ENCODE results near the gene PMVK. TPM values are rescaled to one million over a fixed set of nuclear protein-coding genes. Genes with fewer than 3 reads are reported as not detected.
"Not testable (repeated sequence)": the region's sequence is repeated elsewhere in the genome, so short reads cannot be mapped to it uniquely, and the experiment has no call there.

Gene PMVK
- 38.4 TPM for total RNA-seq
- long read RNA-seq, transcript PMVK-201 (5 exons, 1,280 nt) = major isoform, 78 of 83 reads
- long read RNA-seq, partial matches to known transcripts = 4 of 83 reads
- long read RNA-seq, other reads (novel, unspliced or antisense) = 1 of 83 reads

- no peaks in the 10 kb centered on the region for H3K27me3 ChIP-seq
- peaks cover 6% of the 10 kb centered on the region for H3K36me3 ChIP-seq
- peak; percentile 35 for TF ChIP-seq CTCF (IDR thresholded peaks at IDR 0.05)
- intact Hi-C loops (cut with DNase I) = no loop called here
- peaks cover 23% of the 10 kb centered on the region for H3K4me1 ChIP-seq
- no peaks in the 10 kb centered on the region for H3K9me3 ChIP-seq
- H3K4me3 ChIP-seq = peak within 1 kb of the TSS; percentile 71
- ATAC-seq (peak; percentile 93), DNase-seq (peak; percentile 98)
- H3K27ac ChIP-seq = peak within 1 kb of the TSS; percentile 99
Observed at GRCh38 chr1:154936555-154937084, at the start of gene PMVK. Gene PMVK (minus strand): TSS chr1:154936719. CDS start chr1:154936685, 34 bp downstream.

GRCh38 chr1:154983776-154984466, 47.4 kb upstream of the PMVK start:
- intact Hi-C loops (cut with DNase I) = no loop called here
- H3K4me3 ChIP-seq = peak overlapping the region; percentile 92
- ATAC-seq (no peak), DNase-seq (peak; percentile 58)
- TF ChIP-seq CTCF (IDR thresholded peaks at IDR 0.05) = no peak
- peaks cover 8% of the 10 kb centered on the region for H3K36me3 ChIP-seq
- H3K27ac ChIP-seq = peak overlapping the region; percentile 55
- no peaks in the 10 kb centered on the region for H3K9me3 ChIP-seq
- no peaks in the 10 kb centered on the region for H3K27me3 ChIP-seq
- peaks cover 16% of the 10 kb centered on the region for H3K4me1 ChIP-seq

- H3K27me3 ChIP-seq = no peaks in the 10 kb centered on the region
- peak within 1 kb of the TSS; percentile 92 for H3K4me3 ChIP-seq
- H3K36me3 ChIP-seq = peaks cover 6% of the 10 kb centered on the region
- ATAC-seq (peak; percentile 100), DNase-seq (peak; percentile 96)
- H3K9me3 ChIP-seq = no peaks in the 10 kb centered on the region
- intact Hi-C loops (cut with DNase I) = no loop called here
- TF ChIP-seq CTCF (IDR thresholded peaks at IDR 0.05) = no peak
- H3K4me1 ChIP-seq = peaks cover 16% of the 10 kb centered on the region
- peak within 1 kb of the TSS; percentile 55 for H3K27ac ChIP-seq
Observed at GRCh38 chr1:154982897-154983648, 46.6 kb upstream of the PMVK start, which contains the start of gene FLAD1. Gene FLAD1 (plus strand): TSS chr1:154983344. CDS start chr1:154983695, 351 bp downstream.

- Histone ChIP-seq H3K36me3 (peaks cover 5% of the 10 kb centered on the region), H3K4me1 (peaks cover 13% of the 10 kb centered on the region), H3K27ac (no peak overlapping the region), H3K4me3 (peak overlapping the region; percentile 92), H3K27me3 (no peaks in the 10 kb centered on the region), H3K9me3 (no peaks in the 10 kb centered on the region)
- ATAC-seq = no peak
- DNase-seq = no peak
- TF ChIP-seq CTCF (IDR thresholded peaks at IDR 0.05) = no peak
- intact Hi-C loops (cut with DNase I) = no loop called here
Observed at GRCh38 chr1:154982341-154982740, 45.8 kb upstream of the PMVK start.

GRCh38 chr1:154978360-154978759, 41.8 kb upstream of the PMVK start:
- no peak for TF ChIP-seq CTCF (IDR thresholded peaks at IDR 0.05)
- no peak for ATAC-seq
- Histone ChIP-seq H3K4me3 (no peak overlapping the region), H3K4me1 (peaks cover 10% of the 10 kb centered on the region), H3K9me3 (no peaks in the 10 kb centered on the region), H3K27me3 (no peaks in the 10 kb centered on the region), H3K36me3 (peaks cover 5% of the 10 kb centered on the region), H3K27ac (no peak overlapping the region)
- no peak for DNase-seq
- intact Hi-C loops (cut with DNase I) = no loop called here

- H3K27ac ChIP-seq; DNase-seq; H3K36me3 ChIP-seq; ATAC-seq; intact Hi-C loops (cut with DNase I); H3K9me3 ChIP-seq; H3K4me3 ChIP-seq; H3K27me3 ChIP-seq: not testable (repeated sequence)
- H3K4me1 ChIP-seq = peaks cover 15% of the 10 kb centered on the region
Observed at GRCh38 chr1:154977762-154978161, 41.2 kb upstream of the PMVK start.

Data from upper lobe of right lung (tissue), 1 donor.